NOMO-1 (cell line): ENCODE data around the gene WDR37.
"Not testable (repeated sequence)": the region's sequence is repeated elsewhere in the genome, so short reads cannot be mapped to it uniquely, and the experiment has no call there.

Source experiments
- DNase-seq, 2 experiments: peaks; one replicate each; lab custom pipeline; 2025; ENCODE audit not compliant: unreplicated experiment in 2 of 2; lab: John Stamatoyannopoulos, UW

Gene WDR37

DNA sequence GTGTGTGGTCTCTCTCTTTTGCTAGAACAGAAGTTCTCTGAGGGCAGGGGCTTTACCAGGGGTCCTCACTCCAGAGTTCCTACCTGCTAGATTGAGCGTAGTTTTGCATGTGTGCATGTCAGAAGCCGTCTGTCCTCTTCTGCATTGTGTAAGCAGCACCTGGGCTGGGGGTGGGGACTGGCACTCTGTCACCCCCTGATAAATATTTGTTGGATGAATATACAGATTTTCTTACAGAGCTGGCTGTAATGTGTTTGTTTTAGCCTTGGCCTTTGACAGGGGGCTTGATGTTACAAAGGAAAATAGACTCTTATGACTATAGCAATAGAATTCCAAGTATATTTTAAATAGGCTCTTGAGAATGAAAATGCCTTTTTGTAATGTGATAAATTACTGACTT is 46.6 kb downstream of the WDR37 start:
- no peak for DNase-seq

DNA sequence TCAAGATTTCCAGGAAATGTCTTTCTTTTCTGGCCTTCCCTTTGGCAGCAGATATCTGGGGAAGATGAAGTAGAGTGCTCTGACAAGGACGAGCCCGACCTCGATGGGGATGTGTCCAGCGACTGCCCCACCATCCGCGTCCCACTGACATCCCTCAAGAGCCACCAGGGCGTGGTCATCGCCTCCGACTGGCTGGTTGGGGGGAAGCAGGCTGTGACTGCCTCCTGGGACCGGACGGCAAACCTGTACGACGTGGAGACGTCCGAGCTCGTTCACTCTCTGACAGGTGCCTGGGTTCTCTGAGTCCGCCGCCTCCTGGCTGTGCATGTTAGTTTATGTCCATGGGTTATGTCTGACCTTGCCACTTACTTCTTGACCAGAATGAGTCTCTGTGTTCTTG is 47.4 kb downstream of the WDR37 start:
- no peak for DNase-seq

GRCh38 chr10:1104971-1105370 is 48.8 kb downstream of the WDR37 start:
- DNase-seq, result no peak

GRCh38 chr10:1107004-1107403 is 50.8 kb downstream of the WDR37 start:
- DNase-seq, result no peak

GRCh38 chr10:1107679-1108078 is 51.5 kb downstream of the WDR37 start:
- no peak for DNase-seq

- peak; percentile 31 to 68 for DNase-seq
Measured at GRCh38 chr10:1109795-1110673, 53.8 kb downstream of the WDR37 start.

DNA sequence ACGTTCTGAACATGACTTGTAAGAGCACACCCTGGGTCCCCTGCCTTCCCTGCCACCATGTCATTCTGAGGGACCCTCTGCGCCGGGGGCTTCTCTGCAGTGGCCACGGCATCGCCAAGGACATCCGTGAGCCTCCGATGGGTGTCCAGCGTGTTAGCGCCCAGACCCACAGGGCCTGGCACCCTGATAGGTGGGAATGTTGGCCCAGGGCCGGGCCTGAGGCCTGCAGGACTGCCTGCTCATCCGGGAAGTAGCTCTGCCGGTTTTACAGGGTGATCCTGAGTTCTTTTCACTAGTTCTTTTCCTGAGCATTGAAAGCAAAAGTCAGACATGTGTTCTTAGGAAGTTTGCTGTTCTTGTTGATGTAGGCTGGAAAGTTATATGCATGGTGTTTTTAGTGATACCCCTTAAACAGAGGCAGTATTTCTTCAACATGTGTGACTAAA is 54.5 kb downstream of the WDR37 start:
- no peak for DNase-seq

DNA sequence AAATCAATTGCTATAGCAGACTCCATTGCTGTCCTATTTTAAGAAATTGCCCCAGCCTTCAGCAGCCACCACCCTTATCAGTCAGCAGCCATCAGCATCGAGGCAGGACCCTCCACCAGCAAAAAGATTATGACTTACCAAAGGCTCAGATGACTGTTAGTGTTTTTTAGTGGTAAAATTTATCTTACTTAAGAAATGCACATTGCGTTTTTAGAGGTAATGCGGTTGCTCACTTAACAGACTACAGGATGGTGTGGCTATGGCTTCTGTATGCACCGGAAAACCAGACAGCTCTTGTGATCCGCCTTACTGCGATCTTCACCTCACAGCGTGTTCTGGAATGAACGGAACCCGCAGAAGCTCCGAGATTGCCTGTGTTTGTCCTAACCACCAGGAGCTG is 58.1 kb downstream of the WDR37 start:
- no peak for DNase-seq

- DNase-seq, result no peak
Measured at GRCh38 chr10:1114719-1115606, 58.8 kb downstream of the WDR37 start.

DNA sequence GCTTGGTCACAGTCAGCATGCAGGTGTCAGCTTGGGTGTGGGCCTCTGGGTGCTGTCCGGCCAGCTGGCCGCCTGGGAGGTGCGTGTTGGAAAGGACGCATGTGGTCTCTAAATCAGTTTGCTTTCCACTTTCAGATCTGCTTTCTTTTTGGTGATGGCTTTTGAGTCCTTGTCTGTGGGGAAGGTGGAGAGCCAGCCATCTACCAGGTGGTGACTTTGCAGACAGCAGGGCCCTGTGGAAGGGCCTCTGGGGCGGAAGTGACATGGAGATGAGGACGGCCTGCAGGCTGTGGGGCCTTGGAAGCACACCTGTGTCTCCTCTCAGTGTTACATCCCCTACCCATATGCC is 59.4 kb downstream of the WDR37 start:
- DNase-seq, result no peak

DNA sequence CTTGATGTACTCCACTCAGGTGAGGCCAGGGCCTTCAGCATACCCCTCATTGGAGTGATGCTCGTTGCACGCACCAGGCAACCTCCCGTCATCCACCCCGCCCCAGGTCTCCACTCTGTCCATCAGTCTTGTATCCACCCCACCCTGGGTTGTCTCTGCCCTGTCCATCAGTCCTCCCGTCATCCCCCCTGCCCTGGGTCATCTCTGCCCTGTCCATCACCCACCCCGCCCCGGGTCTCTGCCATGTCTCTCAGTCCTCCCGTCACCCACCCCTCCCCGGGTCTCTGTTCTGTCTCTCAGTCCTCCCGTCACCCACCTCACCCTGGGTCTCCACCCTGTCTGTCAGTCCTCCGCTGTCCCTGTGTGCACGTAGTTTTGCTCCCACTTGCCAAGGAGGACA is 59.9 kb downstream of the WDR37 start:
- no peak for DNase-seq

DNA sequence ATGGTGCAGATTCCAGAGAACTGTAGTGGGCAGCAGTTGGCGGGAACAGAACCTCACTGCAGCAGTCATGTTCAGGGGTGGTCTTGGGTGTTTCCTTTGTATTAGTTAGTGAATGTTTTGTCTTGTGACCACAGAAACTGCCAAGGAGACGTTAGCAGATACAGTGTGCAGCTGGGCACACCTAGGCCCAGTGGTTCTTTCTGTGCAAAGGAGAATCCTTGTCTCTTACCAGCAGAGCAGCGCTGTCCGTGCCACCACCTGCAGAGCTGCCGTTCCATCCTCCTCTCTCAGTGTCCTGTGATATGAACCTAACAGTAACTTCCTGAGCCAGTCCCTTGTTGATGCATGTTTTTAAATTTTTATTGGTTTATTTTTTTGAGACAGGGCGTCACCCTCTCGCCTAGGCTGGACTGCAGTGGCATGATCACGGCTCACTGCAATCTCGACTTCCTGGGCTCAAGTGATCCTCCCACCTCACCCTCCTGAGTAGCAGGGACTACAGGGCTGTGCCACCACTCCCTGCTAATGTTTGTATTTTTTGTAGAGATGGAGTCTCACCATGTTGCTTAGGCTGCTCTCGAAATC is 60.6 kb downstream of the WDR37 start:
- no peak for DNase-seq

GRCh38 chr10:1117651-1118050 is 61.5 kb downstream of the WDR37 start:
- no peak for DNase-seq

DNA sequence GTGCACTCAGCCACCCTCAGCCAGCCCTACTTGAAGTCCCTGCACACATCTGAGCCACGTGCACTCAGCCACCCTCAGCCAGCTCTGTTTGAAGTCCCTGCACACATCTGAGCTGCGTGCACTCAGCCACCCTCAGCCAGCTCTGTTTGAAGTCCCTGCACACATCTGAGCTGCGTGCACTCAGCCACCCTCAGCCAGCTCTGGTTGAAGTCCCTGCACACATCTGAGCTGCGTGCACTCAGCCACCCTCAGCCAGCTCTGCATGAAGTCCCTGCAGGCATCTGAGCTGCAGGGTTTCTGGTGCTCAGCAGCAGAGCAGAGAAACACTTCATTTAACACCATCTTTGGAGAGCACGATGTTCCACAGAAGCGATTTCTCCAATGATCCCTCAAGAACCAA is 62.1 kb downstream of the WDR37 start:
- not testable (repeated sequence) for DNase-seq

DNA sequence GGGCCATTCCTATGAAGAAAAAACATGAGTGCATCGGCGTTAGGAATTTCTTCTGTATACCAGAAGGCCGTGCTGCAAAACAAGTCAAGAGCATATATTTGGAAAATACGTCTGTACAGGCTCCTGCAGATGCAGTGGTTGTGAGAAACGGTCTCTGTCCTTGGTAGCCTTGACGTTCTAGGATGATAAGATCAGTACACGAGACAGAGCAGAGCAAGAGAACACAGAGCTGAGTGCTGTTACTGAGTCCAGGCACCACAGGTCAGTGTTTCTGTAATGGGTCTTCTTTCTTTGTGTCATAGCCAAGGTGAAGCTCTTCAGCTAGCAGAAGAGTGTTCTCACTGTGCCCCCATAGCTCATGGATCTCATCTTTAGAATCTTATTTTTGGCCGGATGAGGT is 62.8 kb downstream of the WDR37 start:
- DNase-seq, result no peak

DNA sequence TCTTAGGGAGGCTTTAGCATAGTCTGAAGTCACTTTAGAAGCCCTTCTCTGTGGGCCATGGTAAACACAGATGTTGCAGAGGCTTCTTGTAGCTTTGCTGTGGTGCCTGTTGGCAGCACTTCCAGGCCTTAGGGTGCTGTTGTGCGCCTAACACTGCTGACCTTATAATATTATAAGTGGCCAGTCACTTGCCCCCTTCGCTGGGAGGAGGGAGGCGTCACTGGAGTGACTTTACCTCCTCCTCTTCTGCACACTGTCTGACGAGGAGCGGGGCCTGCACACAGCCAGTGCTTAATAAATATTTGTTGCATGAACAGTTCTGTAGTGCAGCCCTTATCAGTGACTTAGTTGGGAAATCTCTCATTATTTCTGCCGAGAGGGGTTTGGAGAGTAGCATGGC is 63.3 kb downstream of the WDR37 start:
- DNase-seq, result no peak

DNA sequence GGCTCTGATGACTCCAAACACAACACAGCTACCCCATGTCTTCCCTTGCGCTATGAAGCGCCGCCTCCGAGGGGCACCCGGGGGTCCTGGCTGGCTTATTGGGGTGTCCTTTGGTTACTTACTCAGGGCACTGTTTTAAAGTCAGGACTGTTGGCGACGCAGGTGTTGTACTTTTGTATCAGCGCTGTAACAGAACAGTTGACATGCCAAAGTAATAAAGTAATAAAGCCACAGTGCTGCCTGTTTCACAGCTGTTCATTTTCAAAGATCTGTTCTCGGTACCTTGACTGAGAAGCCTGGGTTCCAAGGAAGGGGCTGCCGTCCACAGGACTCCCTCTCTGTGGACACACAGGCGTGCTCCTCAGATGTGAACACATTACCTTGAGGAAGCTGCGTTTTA is 64.1 kb downstream of the WDR37 start:
- no peak for DNase-seq

DNA sequence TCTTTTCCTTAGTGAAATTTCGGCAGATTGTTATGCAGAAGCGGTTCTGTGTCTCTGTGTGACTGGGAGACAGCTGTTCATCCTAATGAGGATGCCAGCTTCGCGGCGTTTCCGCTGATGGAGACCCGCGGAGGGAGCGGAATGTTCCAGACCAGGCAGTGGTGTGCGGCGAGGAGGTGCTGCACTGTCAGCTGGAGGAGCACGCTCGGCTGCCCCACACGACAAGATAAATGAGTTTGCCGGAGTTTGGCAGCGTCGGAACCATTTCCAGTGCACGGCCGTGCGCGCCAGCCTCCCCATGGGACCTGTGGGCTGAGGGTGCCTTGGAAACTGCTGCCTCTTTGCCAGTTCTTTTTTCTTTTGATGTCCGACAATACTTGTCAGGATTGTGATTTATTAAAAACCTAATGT is 64.6 kb downstream of the WDR37 start:
- DNase-seq, result no peak

DNA sequence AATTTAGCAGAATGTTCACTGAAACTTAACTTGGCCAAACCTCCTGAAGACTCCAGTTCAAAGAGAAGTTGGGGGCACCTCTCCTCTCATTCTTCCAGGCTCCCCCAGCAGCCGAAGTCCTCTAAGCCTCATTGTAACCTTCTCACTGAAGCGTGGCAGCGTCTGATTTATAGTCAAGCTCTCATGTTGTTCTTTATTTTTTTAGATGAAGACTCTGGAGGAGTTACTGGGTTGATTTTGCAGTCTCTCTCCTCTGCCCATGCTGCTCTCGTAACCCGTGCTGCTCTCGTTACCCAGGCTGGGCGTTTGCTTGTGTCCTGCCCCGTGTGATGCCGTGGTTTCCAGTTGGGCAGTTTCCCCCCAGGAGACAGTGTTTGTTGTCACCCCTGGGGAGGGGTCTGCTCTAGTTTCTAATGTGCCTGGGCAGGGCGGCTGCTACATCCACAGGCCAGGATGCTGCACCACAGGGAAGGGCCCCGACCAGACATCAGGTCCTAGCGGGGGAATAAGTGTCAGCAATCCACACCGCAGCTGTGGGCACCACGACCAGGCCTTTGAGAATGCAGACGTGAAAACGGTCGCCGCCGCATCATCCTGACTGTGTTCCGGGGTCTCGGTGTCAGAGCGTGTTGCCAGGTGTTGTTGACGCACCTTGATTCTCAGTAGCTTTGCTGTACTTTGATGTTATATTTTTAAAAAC is 65.2 kb downstream of the WDR37 start:
- no peak for DNase-seq

DNA sequence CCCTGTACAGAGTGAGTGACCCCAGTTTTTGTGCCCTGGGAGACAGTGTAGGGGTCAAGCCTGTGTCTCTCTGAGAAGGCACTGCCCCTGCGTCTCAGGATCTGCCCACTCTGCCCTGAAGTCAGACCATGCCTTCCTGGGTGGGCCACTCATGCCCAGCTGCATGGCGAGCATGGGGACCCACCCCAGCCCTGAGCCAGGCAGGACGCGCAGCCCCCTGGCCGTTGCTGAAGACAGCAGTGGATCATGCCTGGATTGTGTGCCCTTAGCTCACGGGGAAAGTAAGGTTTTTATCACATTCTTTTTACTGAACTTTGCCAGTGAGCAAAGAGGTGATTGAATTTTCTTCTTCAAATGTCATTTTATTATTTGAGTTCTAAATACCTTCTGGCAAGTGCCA is 66.2 kb downstream of the WDR37 start:
- DNase-seq, result no peak

GRCh38 chr10:1123198-1123597 is 67.0 kb downstream of the WDR37 start:
- peak; percentile 64 to 74 for DNase-seq
